ENCODE data around the gene ZYG11B.
"Not testable (repeated sequence)": the region's sequence is repeated elsewhere in the genome, so short reads cannot be mapped to it uniquely, and the experiment has no call there.

ZYG11B gene

GRCh38 chr1:52852854-52853253 lies 126.6 kb downstream of the ZYG11B start:
- DNase-seq (ENCODE audit: low spot score), result no peak

DNA sequence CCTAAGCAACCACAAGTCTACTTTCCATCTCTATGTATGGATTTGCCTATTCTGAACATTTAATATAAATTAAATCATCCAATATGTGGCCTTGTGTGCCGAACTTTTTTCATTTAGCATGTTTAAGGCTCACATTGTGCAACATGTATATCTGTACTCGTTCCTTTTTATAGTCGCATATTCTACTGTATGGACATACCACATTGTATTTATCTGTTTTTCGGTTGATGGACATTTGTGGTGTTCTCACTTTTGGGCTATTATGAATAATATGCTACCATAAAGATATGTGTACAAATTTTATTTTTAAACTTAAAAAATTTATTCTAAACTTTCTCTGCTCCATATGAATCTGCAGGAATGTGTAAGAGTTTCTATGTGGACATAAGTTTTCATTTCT lies 129.3 kb downstream of the ZYG11B start:
- DNase-seq (ENCODE audit: low spot score), result no peak

DNA sequence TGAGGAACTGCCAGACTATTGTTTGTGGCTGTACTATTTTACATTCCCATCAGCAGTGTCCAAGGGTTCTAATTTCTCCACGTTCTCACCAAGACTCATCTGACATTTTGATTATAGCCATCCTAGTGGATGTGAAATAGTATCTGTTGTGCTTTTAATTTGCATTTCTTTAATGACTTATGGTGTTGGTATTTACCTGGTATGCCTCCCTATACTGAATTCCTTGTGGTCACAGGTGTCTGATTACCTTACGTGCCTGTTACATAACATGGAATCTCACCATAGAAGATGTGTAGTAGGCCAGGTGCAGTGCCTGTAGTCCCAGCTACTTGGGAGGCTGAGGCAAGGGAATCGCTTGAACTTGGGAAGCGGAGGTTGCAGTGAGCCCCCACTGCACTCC lies 129.8 kb downstream of the ZYG11B start:
- no peak for DNase-seq (ENCODE audit: low spot score)

DNA sequence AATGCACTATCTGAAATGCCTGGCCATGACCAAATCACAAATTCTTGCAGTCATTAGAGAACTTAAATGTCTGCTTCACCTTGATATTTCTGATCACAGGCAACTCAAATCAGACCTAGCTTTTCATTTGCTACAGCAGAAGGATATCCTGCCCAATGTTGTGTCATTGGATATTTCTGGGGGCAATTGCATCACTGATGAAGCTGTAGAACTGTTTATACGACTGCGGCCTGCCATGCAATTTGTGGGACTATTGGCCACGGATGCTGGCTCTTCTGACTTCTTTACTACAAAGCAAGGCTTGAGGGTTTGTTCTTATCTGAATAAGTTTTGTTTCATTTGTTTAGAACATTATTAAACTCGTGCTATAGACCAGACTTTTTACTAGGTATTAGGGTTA lies 131.2 kb downstream of the ZYG11B start:
- no peak for DNase-seq (ENCODE audit: low spot score)

DNA sequence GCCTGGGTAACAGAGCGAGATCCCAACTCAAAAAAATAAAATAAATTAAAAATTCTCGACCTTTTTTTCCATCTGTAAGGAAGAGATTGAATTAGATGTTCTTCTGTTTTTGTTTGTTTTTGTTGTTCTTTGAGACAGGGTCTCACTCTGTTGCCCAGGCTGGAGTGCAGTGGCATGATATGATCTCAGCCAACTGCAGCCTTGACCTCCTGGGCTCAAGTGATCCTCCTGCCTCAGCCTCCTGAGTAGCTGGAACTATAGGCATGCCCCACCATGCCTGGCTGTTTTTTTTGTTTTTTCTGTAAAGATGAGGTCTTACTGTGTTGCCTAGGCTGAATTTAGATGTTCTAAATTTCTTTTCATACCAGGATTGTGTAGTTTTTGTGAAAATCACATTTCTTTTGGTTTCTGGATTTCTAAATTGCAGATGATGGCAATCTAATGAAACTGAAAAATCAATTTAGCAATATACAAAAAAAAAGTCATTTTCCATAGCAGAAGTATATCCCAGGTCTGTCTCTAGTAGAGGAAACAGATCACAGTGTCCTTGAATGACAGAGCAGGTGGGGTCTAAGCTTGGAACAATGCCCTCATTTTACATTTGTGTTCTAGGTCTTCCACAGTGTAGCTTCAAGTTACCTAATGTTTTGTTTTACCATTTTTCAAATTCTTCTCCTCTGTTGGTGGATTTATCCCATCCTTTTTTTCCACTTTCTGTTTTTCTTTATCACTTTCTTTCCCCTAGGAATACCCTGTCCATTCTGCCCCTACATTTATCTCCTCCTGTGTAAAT lies 136.6 kb downstream of the ZYG11B start:
- DNase-seq (ENCODE audit: low spot score), result no peak

- DNase-seq (ENCODE audit: low spot score), result no peak
Observed at GRCh38 chr1:52867087-52867863, 141.0 kb downstream of the ZYG11B start.

DNA sequence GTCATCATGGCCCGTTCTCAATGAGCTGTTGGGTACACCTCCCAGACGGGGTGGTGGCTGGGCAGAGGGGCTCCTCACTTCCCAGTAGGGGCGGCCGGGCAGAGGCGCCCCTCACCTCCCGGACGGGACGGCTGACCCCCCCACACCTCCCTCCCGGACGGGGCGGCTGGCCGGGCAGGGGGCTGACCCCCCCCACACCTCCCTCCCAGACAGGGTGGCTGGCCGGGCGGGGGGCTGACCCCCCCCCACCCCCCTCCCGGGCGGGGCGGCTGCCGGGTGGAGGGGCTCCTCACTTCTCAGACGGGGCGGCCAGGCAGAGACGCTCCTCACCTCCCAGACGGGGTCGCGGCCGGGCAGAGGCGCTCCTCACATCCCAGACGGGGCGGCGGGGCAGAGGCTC lies 143.5 kb downstream of the ZYG11B start:
- not testable (repeated sequence) for DNase-seq (ENCODE audit: low spot score)

GRCh38 chr1:52876843-52877242 lies 150.6 kb downstream of the ZYG11B start:
- no peak for DNase-seq (ENCODE audit: low spot score)

Measured in kidney capillary endothelial cell (primary cell).